IgD-negative memory B cell (primary cell): ENCODE data around the gene IMP4. TPM values are rescaled to one million over a fixed set of nuclear protein-coding genes. Genes with fewer than 3 reads are reported as not detected.
A peak's percentile ranks its signal among the peaks of the same experiment; 100 is the strongest.
"Not testable (repeated sequence)": the region's sequence is repeated elsewhere in the genome, so short reads cannot be mapped to it uniquely, and the experiment has no call there.

ENCODE experiments used
- H3K27ac Mint-ChIP-seq, 3 donors: one replicate each; pipeline ENCODE4 v1.8.0; 2020 to 2022; ENCODE audit warnings: mild to moderate bottlenecking in 3 of 3, mixed read lengths in 3 of 3, moderate library complexity in 1 of 3
- H3K27me3 Mint-ChIP-seq: one replicate; pipeline ENCODE4 v1.8.0; 2021; ENCODE audit warnings: mixed read lengths
- H3K36me3 Mint-ChIP-seq: one replicate; pipeline ENCODE4 v1.8.0; 2020; ENCODE audit warnings: mild to moderate bottlenecking, mixed read lengths
- H3K4me1 Mint-ChIP-seq, 3 donors: one replicate each; pipeline ENCODE4 v1.8.0; 2020 to 2022; ENCODE audit warnings: mixed read lengths in 3 of 3, mild to moderate bottlenecking in 1 of 3
- H3K4me3 Mint-ChIP-seq, 4 donors: one replicate each; pipeline ENCODE4 v1.8.0; 2020 to 2022; ENCODE audit warnings: mild to moderate bottlenecking in 4 of 4, mixed read lengths in 4 of 4, moderate library complexity in 3 of 4
- H3K9me3 Mint-ChIP-seq, 3 donors: one replicate each; pipeline ENCODE4 v1.8.0; 2020 to 2021; ENCODE audit warnings: mixed read lengths in 3 of 3, mild to moderate bottlenecking in 1 of 3
- polyA plus RNA-seq: library from polyadenylated mRNA; unstranded; fragments of 300-500 nt; fragmentation: Illumina TruSeq; gene quantifications from one replicate; pipeline ENCODE4 v1.2.3, GENCODE V29; 2021

Gene IMP4
- polyA plus RNA-seq, 1 donor from 2014 or later, result 102 TPM

DNA sequence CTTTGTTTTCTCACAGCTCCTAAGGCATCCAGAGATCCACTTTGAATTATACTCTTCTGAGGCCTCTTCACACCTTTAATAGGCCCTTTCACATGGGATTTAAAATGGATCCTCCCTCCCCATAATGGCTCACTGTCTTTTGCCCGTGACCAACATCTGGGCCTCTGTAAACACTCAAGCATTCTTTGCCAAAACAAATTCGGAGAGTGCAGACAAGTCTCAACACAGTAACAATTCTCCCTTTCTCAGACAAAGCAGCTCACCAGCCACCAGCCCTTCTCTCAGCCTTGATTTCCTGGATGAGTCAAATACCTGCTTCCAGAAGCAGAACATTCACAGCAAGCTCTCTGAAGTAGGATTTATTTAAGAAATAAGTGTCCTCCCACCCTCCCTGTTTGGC, 14.0 kb upstream of the IMP4 start:
- no peak overlapping the region for H3K4me3 Mint-ChIP-seq
- H3K4me1 Mint-ChIP-seq, result peaks cover 6 to 7% (median 6%) of the 10 kb centered on the region in 3 donors
- H3K27me3 Mint-ChIP-seq, result peaks cover 23% of the 10 kb centered on the region
- no peaks in the 10 kb centered on the region for H3K36me3 Mint-ChIP-seq
- H3K27ac Mint-ChIP-seq, result no peak overlapping the region
- H3K9me3 Mint-ChIP-seq, result no peaks in the 10 kb centered on the region

GRCh38 chr2:130332271-130333073, 10.2 kb upstream of the IMP4 start:
- Mint-ChIP-seq H3K27ac (peak overlapping the region in 2 of 3 donors; percentile 41 to 65), H3K4me3 (peak overlapping the region in 3 of 4 donors; percentile 11 to 85 (median 52)), H3K27me3 (peaks cover 20% of the 10 kb centered on the region), H3K9me3 (no peaks in the 10 kb centered on the region), H3K36me3 (no peaks in the 10 kb centered on the region), H3K4me1 (peaks cover 6 to 12% (median 7%) of the 10 kb centered on the region in 3 donors)

GRCh38 chr2:130333253-130333652, 9.4 kb upstream of the IMP4 start:
- H3K27me3 Mint-ChIP-seq, result peaks cover 17% of the 10 kb centered on the region
- H3K36me3 Mint-ChIP-seq, H3K9me3 Mint-ChIP-seq: not testable (repeated sequence)
- peaks cover 6 to 12% (median 7%) of the 10 kb centered on the region in 3 donors for H3K4me1 Mint-ChIP-seq
- H3K27ac Mint-ChIP-seq, result peak overlapping the region in 2 of 3 donors; percentile 20 to 65
- H3K4me3 Mint-ChIP-seq, result peak overlapping the region in 1 of 4 donors; percentile 44

GRCh38 chr2:130334026-130334425, 8.7 kb upstream of the IMP4 start:
- Mint-ChIP-seq H3K4me1 (peaks cover 6 to 12% (median 7%) of the 10 kb centered on the region in 3 donors), H3K4me3 (peak overlapping the region in 1 of 4 donors; percentile 44), H3K27ac (no peak overlapping the region), H3K9me3 (no peaks in the 10 kb centered on the region), H3K36me3 (no peaks in the 10 kb centered on the region), H3K27me3 (peaks cover 15% of the 10 kb centered on the region)

GRCh38 chr2:130335226-130335625, 7.5 kb upstream of the IMP4 start:
- Mint-ChIP-seq H3K36me3 (no peaks in the 10 kb centered on the region), H3K9me3 (no peaks in the 10 kb centered on the region), H3K27ac (no peak overlapping the region), H3K4me1 (peaks cover 6 to 12% (median 7%) of the 10 kb centered on the region in 3 donors), H3K4me3 (peak overlapping the region in 1 of 4 donors; percentile 64), H3K27me3 (peaks cover 12% of the 10 kb centered on the region)

DNA sequence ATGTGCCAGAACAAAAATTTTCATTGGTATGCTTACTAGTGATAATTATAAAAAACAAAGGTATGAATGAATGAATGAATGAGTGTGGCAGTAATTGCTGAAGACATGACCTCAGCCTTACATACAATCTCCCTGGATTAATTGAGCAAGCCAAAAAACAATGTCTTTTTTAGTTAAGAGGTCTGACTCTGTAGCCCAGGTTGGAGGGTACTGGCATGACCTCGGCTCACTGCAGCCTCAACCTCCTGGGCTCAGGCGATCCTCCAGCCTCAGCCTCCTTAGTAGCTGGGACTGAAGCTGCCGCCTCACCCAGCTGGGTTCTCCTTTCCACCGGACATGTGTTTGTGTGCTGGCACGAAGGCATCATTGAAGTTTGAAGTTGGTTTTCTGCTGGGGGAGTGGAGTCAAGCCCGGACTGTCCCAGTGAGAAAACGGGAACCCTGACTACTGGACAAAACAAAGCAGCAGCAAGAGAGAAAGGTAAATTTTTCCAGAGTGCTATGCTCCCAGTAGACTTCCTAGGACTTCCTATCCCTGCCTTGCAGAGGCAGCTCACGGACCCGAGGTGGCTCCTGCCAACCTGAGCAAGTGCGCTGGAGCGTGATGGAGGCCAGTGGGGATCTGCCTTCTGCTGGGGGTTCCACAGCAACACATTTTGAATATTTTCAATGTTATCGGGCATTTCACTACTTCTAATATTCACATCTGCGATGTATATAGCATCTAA, 6.4 kb upstream of the IMP4 start:
- peak overlapping the region in 2 of 4 donors; percentile 52 to 64 for H3K4me3 Mint-ChIP-seq

GRCh38 chr2:130336877-130337734, 5.6 kb upstream of the IMP4 start:
- Mint-ChIP-seq H3K27me3 (peaks cover 3% of the 10 kb centered on the region), H3K27ac (peak overlapping the region; percentile 85 to 94 (median 93)), H3K9me3 (no peaks in the 10 kb centered on the region), H3K4me1 (peaks cover 15 to 20% (median 17%) of the 10 kb centered on the region in 3 donors), H3K36me3 (peaks cover 2% of the 10 kb centered on the region), H3K4me3 (peak overlapping the region in 3 of 4 donors; percentile 33 to 64 (median 48))

More for the DNA sequence above, 6.4 kb upstream of the IMP4 start:
- Mint-ChIP-seq H3K27me3 (peaks cover 6% of the 10 kb centered on the region), H3K9me3 (no peaks in the 10 kb centered on the region), H3K27ac (peak overlapping the region in 2 of 3 donors; percentile 93 to 94), H3K36me3 (no peaks in the 10 kb centered on the region), H3K4me1 (peaks cover 10 to 15% (median 13%) of the 10 kb centered on the region in 3 donors)

GRCh38 chr2:130337735-130338325, 4.9 kb upstream of the IMP4 start:
- peak overlapping the region in 1 of 4 donors; percentile 64 for H3K4me3 Mint-ChIP-seq
- peaks cover 2% of the 10 kb centered on the region for H3K36me3 Mint-ChIP-seq
- no peaks in the 10 kb centered on the region for H3K27me3 Mint-ChIP-seq
- H3K9me3 Mint-ChIP-seq, result no peaks in the 10 kb centered on the region
- H3K27ac Mint-ChIP-seq, result peak overlapping the region in 1 of 3 donors; percentile 93
- peaks cover 10 to 21% (median 14%) of the 10 kb centered on the region in 3 donors for H3K4me1 Mint-ChIP-seq

GRCh38 chr2:130338793-130339345, 3.8 kb upstream of the IMP4 start:
- Mint-ChIP-seq H3K36me3 (peaks cover 2% of the 10 kb centered on the region), H3K9me3 (no peaks in the 10 kb centered on the region), H3K4me1 (peaks cover 9 to 20% (median 16%) of the 10 kb centered on the region in 3 donors), H3K27me3 (no peaks in the 10 kb centered on the region), H3K27ac (peak overlapping the region in 2 of 3 donors; percentile 4 to 93), H3K4me3 (peak overlapping the region in 2 of 4 donors; percentile 47 to 64)

DNA sequence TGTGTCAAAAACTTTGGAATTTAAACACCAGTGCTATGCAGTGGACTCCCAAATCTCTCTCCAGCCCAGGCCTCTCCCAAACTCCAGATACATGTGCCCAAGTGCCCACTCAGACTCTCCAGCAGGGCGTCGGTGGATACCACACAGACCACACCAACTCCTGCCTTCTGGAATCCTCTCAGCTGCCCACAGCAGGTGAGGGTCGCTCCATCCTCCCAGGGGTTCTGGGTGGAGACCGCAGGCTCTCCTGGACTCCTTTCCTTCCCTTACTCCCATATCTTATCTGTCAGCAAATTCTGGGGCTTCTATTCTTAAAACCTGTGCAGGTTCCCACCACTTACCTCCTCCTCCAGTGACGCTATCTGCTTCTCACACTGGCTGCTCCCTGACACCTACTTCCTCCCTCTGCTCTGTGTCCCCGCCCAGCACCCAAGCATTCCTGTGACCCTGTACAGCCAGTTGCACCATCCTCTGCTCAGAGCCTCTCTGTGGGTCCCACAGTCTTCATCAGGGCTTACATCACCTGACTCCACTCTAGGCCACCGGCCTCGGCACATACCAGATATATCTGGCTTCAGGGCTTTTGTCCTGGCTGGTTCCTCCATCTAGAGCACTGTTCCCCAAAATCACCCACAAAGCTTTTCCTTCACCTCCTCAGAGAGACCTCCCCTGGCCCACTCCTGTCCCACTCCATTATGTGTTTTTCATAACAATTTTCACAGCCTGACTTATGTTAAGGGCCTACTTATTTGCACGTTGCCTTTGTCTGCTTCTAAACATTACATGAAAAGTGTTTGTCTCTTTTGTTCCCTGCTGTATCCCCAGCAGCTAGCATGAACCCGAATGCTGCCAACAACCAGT, 2.6 kb upstream of the IMP4 start:
- H3K36me3 Mint-ChIP-seq, result peaks cover 2% of the 10 kb centered on the region
- peak overlapping the region in 2 of 3 donors; percentile 49 to 91 for H3K27ac Mint-ChIP-seq
- H3K4me3 Mint-ChIP-seq, result peak overlapping the region; percentile 54 to 71 (median 66)

DNA sequence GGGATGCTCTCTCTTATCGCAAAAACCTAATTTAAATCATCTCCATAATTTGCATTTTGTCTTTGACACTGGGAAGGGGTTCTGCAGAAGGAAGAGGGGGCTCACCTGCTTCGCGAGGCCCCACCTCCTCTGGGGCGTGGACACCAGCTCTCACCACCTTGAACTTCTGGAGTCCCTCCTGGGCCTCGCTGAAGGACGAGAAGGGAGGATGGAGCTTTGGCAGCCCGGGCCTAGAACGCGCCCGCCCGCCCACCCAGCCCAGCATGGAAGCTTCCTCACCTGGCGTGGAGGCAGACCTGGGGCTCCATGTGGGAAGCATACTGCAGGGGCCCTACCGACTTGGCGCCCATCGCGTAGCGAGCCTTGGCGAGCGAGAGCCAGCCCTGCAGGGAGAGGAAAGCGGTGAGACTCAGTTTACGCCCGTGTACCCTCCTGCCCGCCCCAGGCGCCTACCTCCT, 1.1 kb upstream of the IMP4 start:
- Mint-ChIP-seq H3K27ac (peak overlapping the region; percentile 96 to 99 (median 99)), H3K4me1 (peaks cover 9 to 24% (median 23%) of the 10 kb centered on the region in 3 donors), H3K9me3 (no peaks in the 10 kb centered on the region), H3K27me3 (no peaks in the 10 kb centered on the region), H3K36me3 (peaks cover 6% of the 10 kb centered on the region), H3K4me3 (peak overlapping the region; percentile 99 to 100 (median 100))

More for the DNA sequence above, 2.6 kb upstream of the IMP4 start:
- Mint-ChIP-seq H3K9me3 (no peaks in the 10 kb centered on the region), H3K4me1 (peaks cover 9 to 20% (median 19%) of the 10 kb centered on the region in 3 donors), H3K27me3 (no peaks in the 10 kb centered on the region)

- H3K4me3 Mint-ChIP-seq, result peak overlapping the region; percentile 99 to 100 (median 100)
Observed at GRCh38 chr2:130342020-130342532, 621 bp upstream of the IMP4 start.

GRCh38 chr2:130344578-130344977, 1.9 kb downstream of the IMP4 start:
- no peak overlapping the region for H3K27ac Mint-ChIP-seq
- no peaks in the 10 kb centered on the region for H3K9me3 Mint-ChIP-seq
- H3K4me1 Mint-ChIP-seq, result peaks cover 19 to 43% (median 37%) of the 10 kb centered on the region in 3 donors
- H3K36me3 Mint-ChIP-seq, result peaks cover 13% of the 10 kb centered on the region
- H3K27me3 Mint-ChIP-seq, result no peaks in the 10 kb centered on the region
- H3K4me3 Mint-ChIP-seq, result peak overlapping the region in 3 of 4 donors; percentile 38 to 99 (median 41)

More at GRCh38 chr2:130342020-130342532, 621 bp upstream of the IMP4 start:
- H3K36me3 Mint-ChIP-seq, result peaks cover 6% of the 10 kb centered on the region
- peaks cover 12 to 27% (median 23%) of the 10 kb centered on the region in 3 donors for H3K4me1 Mint-ChIP-seq
- no peaks in the 10 kb centered on the region for H3K9me3 Mint-ChIP-seq
- H3K27ac Mint-ChIP-seq, result peak overlapping the region; percentile 96 to 99 (median 99)
- no peaks in the 10 kb centered on the region for H3K27me3 Mint-ChIP-seq
